ENCODE data around the gene RABAC1. TPM values are rescaled to one million over a fixed set of nuclear protein-coding genes. Genes with fewer than 3 reads are reported as not detected.
"Not testable (repeated sequence)": the region's sequence is repeated elsewhere in the genome, so short reads cannot be mapped to it uniquely, and the experiment has no call there.

RABAC1 gene
- total RNA-seq, 2 donors from 2014 or later, result 172 to 197 TPM

DNA sequence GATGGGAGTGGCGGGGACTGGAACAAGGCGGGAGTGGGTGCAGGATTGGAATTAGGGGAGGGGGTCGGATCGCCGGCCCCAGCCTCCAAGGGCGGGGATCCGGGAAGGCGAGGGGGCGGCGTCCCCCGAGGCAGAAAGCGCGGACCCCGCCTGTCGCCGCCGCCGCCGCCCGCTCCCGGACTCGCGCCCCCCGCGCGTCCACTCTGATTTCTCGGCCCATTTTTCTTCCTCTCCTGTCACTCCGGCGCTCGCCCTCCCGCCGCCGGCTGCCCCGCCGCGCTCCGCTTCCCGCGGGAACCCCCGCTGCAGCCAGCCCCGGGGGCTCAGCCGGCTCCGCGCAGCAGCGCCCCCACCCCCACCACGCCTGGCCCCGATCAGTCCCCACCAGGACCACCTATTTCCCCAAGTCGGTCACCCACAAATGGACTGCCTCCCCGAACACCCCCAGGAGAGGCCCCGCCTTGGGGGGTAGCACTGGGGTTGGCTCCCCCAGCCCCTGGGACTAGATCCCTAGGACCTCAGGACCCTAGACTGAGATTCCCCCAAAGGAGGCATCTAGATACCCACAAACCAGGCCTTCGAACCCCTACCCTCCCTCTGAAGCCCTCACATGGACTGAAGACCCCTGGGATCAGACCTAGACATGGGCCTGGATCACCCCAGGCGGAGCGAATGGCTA lies 18.3 kb downstream of the RABAC1 start:
- Histone ChIP-seq H3K36me3 (no peaks in the 10 kb centered on the region), H3K4me3 (peak overlapping the region; percentile 40), H3K9ac (ENCODE audit: low read depth in 2 of 2, low read length in 2 of 2) (peak overlapping the region in 1 of 2 donors; percentile 78), H3K4me1 (no peaks in the 10 kb centered on the region), H3K9me3 (no peaks in the 10 kb centered on the region), H3K27ac (no peak overlapping the region), H3K27me3 (peaks cover 7% of the 10 kb centered on the region)
- intact Hi-C loops (cut with DNase I), result no loop called here
- DNase-seq, result no peak
- TF ChIP-seq, protein P1, sequence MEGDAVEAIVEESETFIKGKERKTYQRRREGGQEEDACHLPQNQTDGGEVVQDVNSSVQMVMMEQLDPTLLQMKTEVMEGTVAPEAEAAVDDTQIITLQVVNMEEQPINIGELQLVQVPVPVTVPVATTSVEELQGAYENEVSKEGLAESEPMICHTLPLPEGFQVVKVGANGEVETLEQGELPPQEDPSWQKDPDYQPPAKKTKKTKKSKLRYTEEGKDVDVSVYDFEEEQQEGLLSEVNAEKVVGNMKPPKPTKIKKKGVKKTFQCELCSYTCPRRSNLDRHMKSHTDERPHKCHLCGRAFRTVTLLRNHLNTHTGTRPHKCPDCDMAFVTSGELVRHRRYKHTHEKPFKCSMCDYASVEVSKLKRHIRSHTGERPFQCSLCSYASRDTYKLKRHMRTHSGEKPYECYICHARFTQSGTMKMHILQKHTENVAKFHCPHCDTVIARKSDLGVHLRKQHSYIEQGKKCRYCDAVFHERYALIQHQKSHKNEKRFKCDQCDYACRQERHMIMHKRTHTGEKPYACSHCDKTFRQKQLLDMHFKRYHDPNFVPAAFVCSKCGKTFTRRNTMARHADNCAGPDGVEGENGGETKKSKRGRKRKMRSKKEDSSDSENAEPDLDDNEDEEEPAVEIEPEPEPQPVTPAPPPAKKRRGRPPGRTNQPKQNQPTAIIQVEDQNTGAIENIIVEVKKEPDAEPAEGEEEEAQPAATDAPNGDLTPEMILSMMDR (IDR thresholded peaks at IDR 0.05), result no peak

DNA sequence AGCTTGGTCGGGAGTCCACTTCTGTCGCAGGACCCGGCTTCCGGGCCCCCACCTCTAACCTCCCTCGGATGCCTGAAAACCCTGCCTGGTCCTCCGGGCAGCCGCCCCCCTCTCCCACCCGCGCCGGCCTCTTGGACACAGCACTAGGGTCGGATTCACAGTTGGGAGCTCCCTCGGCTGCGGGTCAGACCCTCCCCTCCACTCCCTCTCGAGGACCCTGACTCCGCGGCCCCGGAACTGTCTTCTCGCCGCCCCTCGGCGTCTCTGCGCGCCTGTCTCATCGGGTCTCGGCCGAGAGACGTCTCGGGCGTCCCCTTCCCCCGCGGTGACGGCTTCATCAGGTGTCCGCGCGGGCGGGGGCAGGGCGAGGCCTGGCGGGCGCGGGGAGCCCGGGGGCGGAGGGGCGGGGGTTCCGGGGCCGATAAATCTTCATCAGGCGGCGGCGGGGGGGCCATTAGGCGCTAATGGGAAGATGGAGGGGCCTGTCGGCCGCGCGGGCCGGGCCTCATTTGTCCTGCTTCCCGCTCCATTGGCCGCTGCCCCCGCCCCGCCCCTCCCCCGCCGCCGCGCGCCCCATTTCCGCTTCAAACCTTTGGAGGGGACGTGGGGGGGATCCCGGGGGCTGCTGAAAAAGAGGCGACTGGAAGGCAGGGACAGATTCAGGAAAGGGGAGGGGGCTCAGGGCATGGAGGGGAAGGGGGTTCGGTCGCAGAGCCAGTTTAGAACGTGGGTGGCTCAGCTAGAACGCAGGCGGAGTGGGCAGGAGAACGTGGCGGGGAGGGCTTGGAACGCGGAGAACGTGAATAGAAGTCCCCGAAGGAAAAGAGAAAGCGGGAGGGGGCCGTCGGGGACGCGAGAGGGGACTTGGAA lies 19.0 kb downstream of the RABAC1 start:
- DNase-seq, result no peak
- Histone ChIP-seq H3K4me3 (peak overlapping the region; percentile 40), H3K27me3 (peaks cover 12% of the 10 kb centered on the region), H3K36me3 (no peaks in the 10 kb centered on the region), H3K4me1 (no peaks in the 10 kb centered on the region), H3K9me3 (no peaks in the 10 kb centered on the region), H3K9ac (ENCODE audit: low read depth in 2 of 2, low read length in 2 of 2) (peak overlapping the region; percentile 55 to 78), H3K27ac (no peak overlapping the region)
- TF ChIP-seq, protein P1 (IDR thresholded peaks at IDR 0.05), result no peak
- intact Hi-C loops (cut with DNase I), result no loop called here

DNA sequence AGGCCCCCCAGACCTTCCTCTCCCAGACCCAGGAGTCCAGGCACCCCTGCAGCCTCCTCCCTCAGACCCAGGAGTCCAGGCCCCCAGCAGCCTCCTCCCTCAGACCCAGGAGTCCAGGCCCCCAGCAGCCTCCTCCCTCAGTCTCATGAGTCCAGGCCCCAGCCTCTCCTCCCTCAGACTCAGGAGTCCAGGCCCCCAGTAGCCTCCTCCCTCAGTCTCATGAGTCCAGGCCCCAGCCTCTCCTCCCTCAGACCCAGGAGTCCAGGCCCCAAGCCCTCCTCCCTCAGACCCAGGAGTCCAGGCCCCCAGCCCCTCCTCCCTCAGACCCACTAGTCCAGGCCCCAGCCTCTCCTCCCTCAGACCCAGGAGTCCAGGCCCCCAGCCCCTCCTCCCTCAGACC lies 19.9 kb downstream of the RABAC1 start:
- H3K9ac ChIP-seq (ENCODE audit: low read depth in 2 of 2, low read length in 2 of 2); H3K27ac ChIP-seq; H3K36me3 ChIP-seq; H3K4me3 ChIP-seq; H3K9me3 ChIP-seq; H3K4me1 ChIP-seq; intact Hi-C loops (cut with DNase I); DNase-seq: not testable (repeated sequence)
- peaks cover 12% of the 10 kb centered on the region for H3K27me3 ChIP-seq

DNA sequence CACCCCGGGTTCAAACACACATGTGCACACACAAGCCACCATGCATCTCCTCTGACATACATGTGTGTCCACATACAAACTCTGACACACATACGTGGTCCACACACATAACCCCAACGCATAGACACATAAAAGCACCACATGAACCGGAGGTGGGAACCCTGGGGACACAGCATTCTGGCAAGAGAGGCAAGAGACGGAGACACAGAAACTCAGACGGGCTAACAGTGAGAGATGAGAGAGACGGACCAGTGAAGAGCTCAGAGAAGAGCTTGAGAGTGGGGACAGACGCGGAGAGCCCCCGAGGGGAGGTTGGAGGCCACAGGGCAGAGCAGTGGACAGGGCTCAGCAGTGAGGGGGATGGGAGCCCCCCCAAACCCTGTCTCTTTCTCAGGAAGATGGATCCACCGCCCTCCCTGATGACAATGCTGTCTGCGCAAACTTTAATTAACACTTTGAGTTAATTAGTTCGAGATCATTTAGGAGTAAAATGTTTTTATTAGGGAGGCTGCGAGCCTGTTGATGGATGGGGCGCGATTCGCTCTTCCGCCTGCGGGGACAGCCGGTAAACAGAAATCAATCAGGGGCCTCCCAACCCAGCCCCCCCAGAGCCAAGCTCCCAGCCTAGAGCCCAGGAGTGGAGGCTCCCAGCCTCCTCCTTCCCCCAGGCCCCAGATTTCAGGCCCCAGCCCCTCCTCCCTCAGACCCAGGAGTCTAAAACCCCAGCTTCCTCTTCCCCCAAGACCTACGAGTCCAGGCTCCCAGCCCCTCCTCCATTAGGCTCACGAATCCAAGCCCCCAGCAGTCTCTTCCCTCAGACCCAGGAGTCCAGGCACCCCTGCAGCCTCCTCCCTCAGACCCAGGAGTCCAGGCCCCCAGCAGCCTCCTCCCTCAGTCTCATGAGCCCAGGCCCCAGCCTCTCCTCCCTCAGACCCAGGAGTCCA lies 21.3 kb downstream of the RABAC1 start:
- intact Hi-C loops (cut with DNase I), result no loop called here
- no peak for DNase-seq
- Histone ChIP-seq H3K27me3 (peaks cover 12% of the 10 kb centered on the region), H3K27ac (no peak overlapping the region), H3K9me3 (no peaks in the 10 kb centered on the region), H3K4me1 (no peaks in the 10 kb centered on the region), H3K36me3 (no peaks in the 10 kb centered on the region), H3K4me3 (no peak overlapping the region), H3K9ac (ENCODE audit: low read depth in 2 of 2, low read length in 2 of 2) (no peak overlapping the region)
- TF ChIP-seq, protein P1 (IDR thresholded peaks at IDR 0.05), result no peak

DNA sequence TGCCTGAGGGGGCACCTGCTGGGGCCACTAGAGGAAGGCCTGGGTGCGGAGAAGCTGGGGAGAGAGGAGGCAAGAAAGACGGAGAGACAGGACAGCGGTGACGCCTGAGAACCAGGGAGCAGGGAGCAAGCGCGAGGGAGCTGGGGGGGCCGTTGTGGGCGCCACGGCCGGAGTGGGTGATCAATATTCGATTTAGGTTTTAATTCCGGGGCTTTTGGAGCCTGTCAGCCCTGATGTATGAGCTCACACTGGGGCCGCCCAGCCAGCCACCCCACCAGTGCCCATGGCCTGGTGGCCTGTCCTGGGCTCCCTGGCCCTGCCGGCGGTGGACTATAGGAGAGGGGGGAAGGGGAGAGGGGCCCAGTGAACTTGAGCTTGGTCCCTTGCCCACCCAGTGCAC lies 22.2 kb downstream of the RABAC1 start:
- intact Hi-C loops (cut with DNase I), result no loop called here
- no peaks in the 10 kb centered on the region for H3K36me3 ChIP-seq
- no peak overlapping the region for H3K27ac ChIP-seq
- H3K9me3 ChIP-seq, result no peaks in the 10 kb centered on the region
- H3K9ac ChIP-seq (ENCODE audit: low read depth in 2 of 2, low read length in 2 of 2), result no peak overlapping the region
- DNase-seq, result no peak
- no peak overlapping the region for H3K4me3 ChIP-seq
- TF ChIP-seq, protein P1 (IDR thresholded peaks at IDR 0.05), result no peak
- peaks cover 12% of the 10 kb centered on the region for H3K27me3 ChIP-seq
- no peaks in the 10 kb centered on the region for H3K4me1 ChIP-seq

All from colonic mucosa (tissue), 4 donors.